ENCODE results near the gene TMEM80. TPM values are rescaled to one million over a fixed set of nuclear protein-coding genes. Genes with fewer than 3 reads are reported as not detected.

The TMEM80 gene
- polyA plus RNA-seq, 1 experiment, result 19.5 TPM

DNA sequence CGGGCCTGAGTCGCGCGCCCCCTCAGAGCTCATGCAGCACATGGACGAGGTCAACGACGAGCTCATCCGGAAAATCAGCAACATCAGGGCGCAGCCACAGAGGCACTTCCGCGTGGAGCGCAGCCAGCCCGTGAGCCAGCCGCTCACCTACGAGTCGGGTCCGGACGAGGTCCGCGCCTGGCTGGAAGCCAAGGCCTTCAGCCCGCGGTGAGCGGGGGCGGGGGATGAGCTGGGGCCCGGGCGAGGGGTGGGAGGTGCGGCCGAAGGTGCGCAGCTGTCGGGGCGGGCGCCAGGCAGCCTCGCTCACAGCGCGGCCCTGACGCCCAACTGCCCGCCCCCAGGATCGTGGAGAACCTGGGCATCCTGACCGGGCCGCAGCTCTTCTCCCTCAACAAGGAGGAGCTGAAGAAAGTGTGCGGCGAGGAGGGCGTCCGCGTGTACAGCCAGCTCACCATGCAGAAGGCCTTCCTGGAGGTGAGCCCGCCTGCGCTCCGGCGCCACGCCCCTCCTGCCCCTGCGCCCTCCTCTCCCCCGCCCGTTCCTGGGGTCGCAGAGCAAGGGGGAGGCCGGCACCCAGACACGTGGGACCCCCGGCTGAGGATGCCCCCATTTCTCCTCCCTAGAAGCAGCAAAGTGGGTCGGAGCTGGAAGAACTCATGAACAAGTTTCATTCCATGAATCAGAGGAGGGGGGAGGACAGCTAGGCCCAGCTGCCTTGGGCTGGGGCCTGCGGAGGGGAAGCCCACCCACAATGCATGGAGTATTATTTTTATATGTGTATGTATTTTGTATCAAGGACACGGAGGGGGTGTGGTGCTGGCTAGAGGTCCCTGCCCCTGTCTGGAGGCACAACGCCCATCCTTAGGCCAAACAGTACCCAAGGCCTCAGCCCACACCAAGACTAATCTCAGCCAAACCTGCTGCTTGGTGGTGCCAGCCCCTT, 30.9 kb downstream of the TMEM80 start:
- H3K36me3 ChIP-seq (ENCODE audit: control insufficient read depth, insufficient read depth, low read length), result peaks cover 2% of the 10 kb centered on the region; the same call in 1 of the 2 replicates
- DNase-seq (ENCODE audit: low read depth), result no peak
- ChIA-PET POLR2A (interaction anchor here (0.5 to 0.6 kb wide), 2 partner anchors 83 to 257 kb away, joined by 3 to 4 read pairs; partner anchors contain the start of gene RPLP2), CTCF (interaction anchor here (0.6 to 6.9 kb wide), 23 partner anchors 7 to 172 kb away, joined by 3 to 43 read pairs (median 9); partner anchors contain the start of genes DEAF1, EPS8L2, TALDO1 and TMEM80)
- no peaks in the 10 kb centered on the region for H3K27me3 ChIP-seq (ENCODE audit: control insufficient read depth, insufficient read depth, low read length)
- H3K4me3 ChIP-seq (ENCODE audit: low read depth, low read length), result no peak overlapping the region
- TF ChIP-seq, protein P1, sequence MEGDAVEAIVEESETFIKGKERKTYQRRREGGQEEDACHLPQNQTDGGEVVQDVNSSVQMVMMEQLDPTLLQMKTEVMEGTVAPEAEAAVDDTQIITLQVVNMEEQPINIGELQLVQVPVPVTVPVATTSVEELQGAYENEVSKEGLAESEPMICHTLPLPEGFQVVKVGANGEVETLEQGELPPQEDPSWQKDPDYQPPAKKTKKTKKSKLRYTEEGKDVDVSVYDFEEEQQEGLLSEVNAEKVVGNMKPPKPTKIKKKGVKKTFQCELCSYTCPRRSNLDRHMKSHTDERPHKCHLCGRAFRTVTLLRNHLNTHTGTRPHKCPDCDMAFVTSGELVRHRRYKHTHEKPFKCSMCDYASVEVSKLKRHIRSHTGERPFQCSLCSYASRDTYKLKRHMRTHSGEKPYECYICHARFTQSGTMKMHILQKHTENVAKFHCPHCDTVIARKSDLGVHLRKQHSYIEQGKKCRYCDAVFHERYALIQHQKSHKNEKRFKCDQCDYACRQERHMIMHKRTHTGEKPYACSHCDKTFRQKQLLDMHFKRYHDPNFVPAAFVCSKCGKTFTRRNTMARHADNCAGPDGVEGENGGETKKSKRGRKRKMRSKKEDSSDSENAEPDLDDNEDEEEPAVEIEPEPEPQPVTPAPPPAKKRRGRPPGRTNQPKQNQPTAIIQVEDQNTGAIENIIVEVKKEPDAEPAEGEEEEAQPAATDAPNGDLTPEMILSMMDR (IDR thresholded peaks at IDR 0.05; ENCODE audit: insufficient read depth, low read depth, low read length), result no peak

DNA sequence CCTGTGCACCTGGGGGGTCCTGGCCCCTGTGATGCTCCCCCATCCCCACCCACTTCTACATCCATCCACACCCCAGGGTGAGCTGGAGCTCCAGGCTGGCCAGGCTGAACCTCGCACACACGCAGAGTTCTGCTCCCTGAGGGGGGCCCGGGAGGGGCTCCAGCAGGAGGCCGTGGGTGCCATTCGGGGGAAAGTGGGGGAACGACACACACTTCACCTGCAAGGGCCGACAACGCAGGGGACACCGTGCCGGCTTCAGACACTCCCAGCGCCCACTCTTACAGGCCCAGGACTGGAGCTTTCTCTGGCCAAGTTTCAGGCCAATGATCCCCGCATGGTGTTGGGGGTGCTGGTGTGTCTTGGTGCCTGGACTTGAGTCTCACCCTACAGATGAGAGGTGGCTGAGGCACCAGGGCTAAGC, 31.7 kb downstream of the TMEM80 start:
- POLR2A ChIA-PET, result interaction anchor here (0.5 kb wide), 1 partner anchor 82 kb away, joined by 4 read pairs; the partner anchor contains the start of gene RPLP2
- Histone ChIP-seq H3K36me3 (ENCODE audit: control insufficient read depth, insufficient read depth, low read length) (peaks cover 2% of the 10 kb centered on the region; the same call in 1 of the 2 replicates), H3K27me3 (ENCODE audit: control insufficient read depth, insufficient read depth, low read length) (no peaks in the 10 kb centered on the region), H3K4me3 (ENCODE audit: low read depth, low read length) (no peak overlapping the region)
- CTCF ChIA-PET, result interaction anchor here (0.9 to 6.9 kb wide), 25 partner anchors 8 to 172 kb away, joined by 3 to 43 read pairs (median 8); partner anchors contain the start of genes DEAF1, EPS8L2, TALDO1 and TMEM80
- DNase-seq (ENCODE audit: low read depth), result no peak
- TF ChIP-seq, protein P1 (IDR thresholded peaks at IDR 0.05; ENCODE audit: insufficient read depth, low read depth, low read length), result no peak

DNA sequence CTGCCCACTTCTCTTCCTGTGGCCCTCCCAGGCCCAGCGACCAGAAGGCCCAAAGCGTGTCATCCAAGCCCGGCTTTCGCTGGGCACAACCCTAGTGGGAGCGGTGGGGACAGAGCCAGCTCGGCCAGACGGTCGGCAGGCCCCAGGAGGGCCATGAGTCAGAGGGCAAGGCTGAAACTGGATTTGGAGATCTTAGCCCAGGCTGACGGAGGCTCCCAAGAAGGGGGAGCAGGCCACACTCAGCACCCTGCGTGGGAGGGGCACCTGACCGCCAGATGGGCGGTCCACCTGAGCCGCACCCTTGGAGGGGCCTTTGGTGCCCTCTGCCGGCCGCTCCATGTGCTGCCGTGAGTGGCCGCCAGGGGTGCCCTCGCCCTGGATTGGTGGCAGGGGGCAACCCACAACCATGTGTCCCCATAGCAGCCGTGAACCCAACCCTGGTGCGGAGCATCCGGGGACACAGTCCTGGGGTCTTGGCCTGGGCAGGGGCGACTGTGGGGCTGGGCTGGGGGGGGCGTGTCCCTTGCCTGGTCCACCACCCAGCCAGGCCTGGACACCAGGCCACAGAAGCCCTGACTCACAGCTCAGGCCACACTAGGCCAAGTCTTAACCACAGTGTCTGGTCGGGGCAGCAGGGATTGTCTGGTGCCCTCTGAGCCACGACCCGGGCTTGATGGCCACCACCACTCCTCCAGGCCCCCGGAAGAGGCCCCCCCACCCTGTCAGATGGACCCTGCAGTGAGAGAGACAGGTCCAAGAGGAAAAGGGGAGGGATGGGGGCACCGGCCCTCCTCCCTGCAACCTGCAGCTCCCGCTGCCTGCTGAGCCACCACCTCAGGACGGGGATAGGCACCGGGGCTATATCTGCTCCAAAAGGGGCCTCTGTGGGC, 32.5 kb downstream of the TMEM80 start:
- peaks cover 1% of the 10 kb centered on the region for H3K27me3 ChIP-seq (ENCODE audit: control insufficient read depth, insufficient read depth, low read length)
- CTCF ChIA-PET, result interaction anchor here (0.9 to 6.9 kb wide), 30 partner anchors 9 to 173 kb away, joined by 3 to 43 read pairs (median 6); partner anchors contain the start of genes DEAF1, TALDO1 and TMEM80
- TF ChIP-seq, protein P1 (IDR thresholded peaks at IDR 0.05; ENCODE audit: insufficient read depth, low read depth, low read length), result peak; percentile 100
- POLR2A ChIA-PET, result interaction anchor here (0.5 kb wide), 1 partner anchor 33 kb away, joined by 7 read pairs; the partner anchor contains the start of gene TMEM80
- H3K4me3 ChIP-seq (ENCODE audit: low read depth, low read length), result no peak overlapping the region
- peak; percentile 32 for DNase-seq (ENCODE audit: low read depth)
- peaks cover 2% of the 10 kb centered on the region; the same call in 1 of the 2 replicates for H3K36me3 ChIP-seq (ENCODE audit: control insufficient read depth, insufficient read depth, low read length)

DNA sequence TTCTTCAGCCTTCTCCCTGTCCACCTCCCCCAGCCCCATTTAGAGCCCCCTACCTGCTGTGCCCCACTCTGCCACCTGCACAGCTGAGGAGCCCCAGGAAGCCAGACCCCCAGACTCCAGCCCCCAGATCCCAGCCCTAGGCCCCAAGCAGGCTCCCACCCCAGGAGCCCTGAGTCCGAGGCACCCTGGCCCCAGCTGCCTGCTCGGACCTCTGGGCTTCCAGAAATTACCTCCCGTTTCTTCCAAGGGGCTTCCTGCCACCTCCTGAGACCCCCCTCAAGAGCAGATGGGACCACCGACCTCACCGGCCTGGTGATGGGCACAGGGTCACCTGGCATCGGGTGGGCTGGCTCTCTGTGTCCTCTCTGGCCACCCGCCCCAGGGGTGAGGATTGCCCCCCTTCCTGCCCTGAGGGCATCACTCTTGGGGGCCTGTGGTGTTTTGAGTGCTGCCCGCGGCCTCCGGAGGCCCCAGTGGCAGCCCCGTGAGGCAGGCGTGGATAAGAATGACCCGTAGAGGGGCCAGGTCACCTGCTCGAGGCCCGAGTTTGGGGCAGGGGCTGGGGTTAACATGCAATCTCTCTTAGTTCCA, 33.4 kb downstream of the TMEM80 start:
- Histone ChIP-seq H3K27me3 (ENCODE audit: control insufficient read depth, insufficient read depth, low read length) (peaks cover 1% of the 10 kb centered on the region), H3K36me3 (ENCODE audit: control insufficient read depth, insufficient read depth, low read length) (peaks cover 2% of the 10 kb centered on the region; the same call in 1 of the 2 replicates), H3K4me3 (ENCODE audit: low read depth, low read length) (no peak overlapping the region)
- CTCF ChIA-PET, result interaction anchor here (1.0 to 6.9 kb wide), 19 partner anchors 9 to 174 kb away, joined by 3 to 43 read pairs (median 9); partner anchors contain the start of genes DEAF1, TALDO1 and TMEM80
- POLR2A ChIA-PET, result no interaction called here
- TF ChIP-seq, protein P1 (IDR thresholded peaks at IDR 0.05; ENCODE audit: insufficient read depth, low read depth, low read length), result no peak
- no peak for DNase-seq (ENCODE audit: low read depth)

Data from BJ (cell line).